Suprapubic skin (tissue), 4 donors: ENCODE results near the gene CALHM2.

ENCODE experiments used
- CTCF ChIP-seq, 2 donors: fragments of 200-600 bp in 1 of 2; fragments of 450-650 bp in 1 of 2; sonication (generic) in 1 of 2; IDR thresholded peaks; one replicate each; pipeline ENCODE4 v1.5.1; 2016 to 2019; ENCODE audit warnings: antibody characterized with exemption in 2 of 2, mild to moderate bottlenecking in 1 of 2, moderate library complexity in 1 of 2
- EP300 ChIP-seq: sonication (generic); formaldehyde crosslinking; IDR thresholded peaks from one replicate; pipeline ENCODE4 v1.6.1; 2017; ENCODE audit warnings: antibody characterized with exemption
- POLR2A ChIP-seq, 2 donors: fragments of 450-650 bp; IDR thresholded peaks; one replicate each; pipeline ENCODE4 v1.6.1; 2017; ENCODE audit warnings: antibody characterized with exemption in 2 of 2, mild to moderate bottlenecking in 2 of 2, moderate library complexity in 2 of 2
- POLR2AphosphoS5 ChIP-seq, 3 donors: sonication (generic); formaldehyde crosslinking; IDR thresholded peaks; one replicate each; pipeline ENCODE4 v1.6.1; 2017; ENCODE audit warnings: antibody characterized with exemption in 3 of 3

DNA sequence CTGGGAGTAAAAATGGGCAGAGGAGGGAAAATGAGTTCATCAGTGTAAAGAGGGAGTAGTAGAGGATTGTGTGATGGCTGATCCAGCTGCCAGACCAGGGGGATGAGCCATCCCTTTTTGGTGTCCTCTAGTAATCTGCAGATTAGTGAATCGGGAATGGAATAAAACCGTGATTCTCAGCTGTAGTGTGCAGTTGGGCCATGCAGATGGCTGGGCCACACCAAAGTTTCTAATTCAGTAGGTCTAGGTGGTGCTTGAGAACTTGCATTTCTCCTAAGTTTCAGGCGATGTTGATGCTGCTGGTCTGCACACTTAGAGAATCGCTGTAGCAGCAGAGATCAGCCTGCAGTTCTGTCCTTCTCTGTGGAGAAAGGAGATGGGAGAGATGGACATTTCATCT is 33.1 kb downstream of the CALHM2 start:
- TF ChIP-seq CTCF (IDR thresholded peaks at IDR 0.05) (no peak), EP300 (no peak), POLR2A (IDR thresholded peaks at IDR 0.05) (no peak), POLR2AphosphoS5 (IDR thresholded peaks at IDR 0.05) (no peak)
